GM10248 (cell line): ENCODE data around the gene C20orf202.
"Not testable (repeated sequence)": the region's sequence is repeated elsewhere in the genome, so short reads cannot be mapped to it uniquely, and the experiment has no call there.

Source experiments
- CTCF ChIA-PET: fragments of 300-600 bp; sonication (Branson Sonifier 250); formaldehyde crosslinking; extraction: SDS; loops from one replicate; lab custom pipeline; 2021; ENCODE audit warnings: antibody characterized with exemption; lab: Yijun Ruan, JAX
- POLR2A ChIA-PET: fragments of 350-650 bp; sonication (Branson Sonifier 250); formaldehyde crosslinking; extraction: SDS; loops from one replicate; lab custom pipeline; 2020; ENCODE audit warnings: antibody characterized with exemption; lab: Yijun Ruan, JAX
- DNase-seq: peaks from one replicate; pipeline ENCODE4 v3.0.0; 2012; ENCODE audit errors: extremely low spot score
- CTCF ChIP-seq: IDR thresholded peaks from 2 replicates; pipeline ENCODE4 v1.5.1; 2012; ENCODE audit warnings: mild to moderate bottlenecking, low read depth; ENCODE audit errors: extremely low read depth, missing control alignments, control extremely low read depth

C20orf202 gene

DNA sequence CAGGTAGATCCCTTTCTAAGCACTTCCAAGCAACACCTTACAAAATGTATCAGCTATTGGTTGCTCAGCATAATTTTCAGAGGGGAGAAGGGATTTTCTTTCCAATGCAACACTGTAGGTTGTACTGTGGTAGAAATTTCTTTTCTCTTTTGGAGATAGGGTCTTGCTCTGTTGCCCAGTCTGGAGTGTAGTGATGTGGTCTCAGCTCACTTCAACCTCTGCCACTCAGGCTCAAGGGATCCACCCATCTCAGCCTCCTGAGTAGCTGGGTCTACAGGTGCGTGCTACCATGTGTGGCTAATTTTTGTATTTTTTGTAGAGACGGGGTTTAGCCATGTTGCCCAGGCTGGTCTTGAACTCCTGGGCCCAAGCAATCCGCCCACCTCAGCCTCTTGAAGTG, 38.8 kb downstream of the C20orf202 start:
- no peak for DNase-seq
- CTCF ChIA-PET = interaction anchor here (1.3 kb wide), 1 partner anchor 29 kb away, joined by 3 read pairs; no protein-coding TSS in a partner anchor
- POLR2A ChIA-PET = interaction anchor here (0.6 kb wide), 1 partner anchor 12 kb away, joined by 3 read pairs; no protein-coding TSS in a partner anchor
- no peak for TF ChIP-seq CTCF

GRCh38 chr20:1242530-1242929, 39.3 kb downstream of the C20orf202 start:
- DNase-seq = no peak
- ChIA-PET POLR2A (interaction anchor here (0.6 kb wide), 1 partner anchor 12 kb away, joined by 3 read pairs; no protein-coding TSS in a partner anchor), CTCF (no interaction called here)
- no peak for TF ChIP-seq CTCF

- TF ChIP-seq CTCF = no peak
- ChIA-PET POLR2A (no interaction called here), CTCF (interaction anchor here (0.9 kb wide), 1 partner anchor 9 kb away, joined by 3 read pairs; no protein-coding TSS in a partner anchor)
- no peak for DNase-seq
Observed at GRCh38 chr20:1245578-1245977, 42.3 kb downstream of the C20orf202 start.

DNA sequence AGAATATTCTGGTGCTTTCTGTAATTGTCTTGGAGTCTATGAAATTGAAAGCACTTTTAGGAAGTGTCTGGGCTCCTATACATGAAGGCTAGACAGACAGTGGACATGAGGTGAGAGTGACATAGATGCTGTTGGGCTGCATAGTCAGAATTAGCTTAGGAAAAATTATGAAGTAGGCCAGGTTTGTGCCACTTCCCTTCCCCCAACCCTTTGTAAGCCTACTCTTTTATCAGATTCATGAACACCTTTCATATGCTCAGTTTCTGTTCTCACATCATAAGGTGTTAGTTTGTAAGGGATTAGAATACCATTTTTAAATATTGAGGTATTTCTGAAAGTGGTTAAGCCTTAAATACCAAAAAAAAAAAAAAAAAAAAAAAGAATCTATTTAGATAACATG, 44.4 kb downstream of the C20orf202 start:
- TF ChIP-seq CTCF = no peak
- DNase-seq = no peak
- ChIA-PET CTCF (interaction anchor here (0.8 to 1.7 kb wide), 3 partner anchors 19 to 65 kb away, joined by 3 to 5 read pairs (median 4); no protein-coding TSS in a partner anchor), POLR2A (no interaction called here)

DNA sequence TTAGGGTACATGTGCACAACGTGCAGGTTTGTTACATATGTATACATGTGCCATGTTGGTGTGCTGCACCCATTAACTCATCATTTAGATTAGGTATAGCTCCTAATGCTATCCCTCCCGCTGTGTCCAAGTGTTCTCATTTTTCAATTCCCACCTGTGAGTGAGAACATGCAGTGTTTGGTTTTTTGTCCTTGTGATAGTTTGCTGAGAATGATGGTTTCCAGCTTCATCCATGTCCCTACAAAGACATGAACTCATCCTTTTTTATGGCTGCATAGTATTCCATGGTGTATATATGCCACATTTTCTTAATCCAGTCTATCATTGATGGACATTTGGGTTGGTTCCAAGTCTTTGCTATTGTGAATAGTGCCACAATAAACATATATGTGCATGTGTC, 47.0 kb downstream of the C20orf202 start:
- POLR2A ChIA-PET, DNase-seq, CTCF ChIA-PET: not testable (repeated sequence)

GRCh38 chr20:1252416-1252815, 49.2 kb downstream of the C20orf202 start:
- DNase-seq = no peak
- no peak for TF ChIP-seq CTCF
- ChIA-PET POLR2A (no interaction called here), CTCF (no interaction called here)

GRCh38 chr20:1254254-1254653, 51.0 kb downstream of the C20orf202 start:
- POLR2A ChIA-PET = interaction anchor here (0.7 kb wide), 1 partner anchor 12 kb away, joined by 3 read pairs; no protein-coding TSS in a partner anchor
- CTCF ChIA-PET = interaction anchor here (0.8 to 1.8 kb wide), 3 partner anchors 9 to 59 kb away, joined by 3 to 4 read pairs (median 3); no protein-coding TSS in a partner anchor
- no peak for TF ChIP-seq CTCF
- DNase-seq = no peak
